Keratinocyte (primary cell): Measurements from ENCODE around the gene ZNF236.

Source experiments
- EZH2 ChIP-seq: IDR thresholded peaks from one replicate; pipeline ENCODE4 v1.6.1; 2012; ENCODE audit warnings: inconsistent platforms, mild to moderate bottlenecking, low read length, moderate library complexity
- TF ChIP-seq, protein P1 (sequence below), 3 experiments: IDR thresholded peaks in 1 of 3; conservative IDR thresholded peaks in 1 of 3; optimal IDR thresholded peaks in 1 of 3; 2 replicates in 2 of 3; 3 replicates in 1 of 3; pipeline versions ENCODE3 to v1.5.1; 2011; ENCODE audit warnings: low read length in 3 of 3, mild to moderate bottlenecking in 3 of 3, moderate library complexity in 2 of 3, control low read depth in 1 of 3, inconsistent platforms in 1 of 3; ENCODE audit not compliant: insufficient read depth in 2 of 3; ENCODE audit errors: extremely low read depth in 1 of 3

DNA sequence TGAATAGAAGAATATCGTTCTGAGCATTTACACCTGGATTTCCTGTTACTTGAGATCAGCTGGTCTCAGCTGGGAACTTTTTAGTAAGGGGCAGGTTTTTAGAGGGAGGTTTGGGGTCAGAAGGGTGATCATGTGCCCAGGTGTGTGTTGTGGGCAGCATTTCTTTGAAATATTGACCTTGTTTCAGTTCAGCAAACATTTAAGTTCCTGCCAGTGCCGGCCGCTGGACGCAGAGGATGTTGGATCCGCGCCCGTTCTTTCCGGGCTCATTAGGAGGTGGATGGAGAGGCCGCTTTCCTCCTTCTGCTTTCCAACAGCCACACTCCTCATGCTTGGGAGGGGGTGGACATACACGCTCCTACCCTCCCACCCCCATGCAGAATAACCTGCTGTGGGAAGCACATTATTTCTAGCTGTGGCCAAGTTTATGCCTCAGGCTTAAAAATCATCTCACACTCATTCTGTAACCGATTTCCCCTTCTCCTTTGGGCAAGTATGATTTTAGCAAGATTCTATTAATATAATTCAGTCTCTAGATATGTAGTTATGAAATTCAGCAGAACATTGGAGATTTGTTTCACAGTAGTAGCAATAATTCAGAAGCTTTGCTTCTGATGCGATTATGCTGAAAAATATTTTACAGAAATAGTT, 131.4 kb downstream of the ZNF236 start:
- TF ChIP-seq, protein P1, sequence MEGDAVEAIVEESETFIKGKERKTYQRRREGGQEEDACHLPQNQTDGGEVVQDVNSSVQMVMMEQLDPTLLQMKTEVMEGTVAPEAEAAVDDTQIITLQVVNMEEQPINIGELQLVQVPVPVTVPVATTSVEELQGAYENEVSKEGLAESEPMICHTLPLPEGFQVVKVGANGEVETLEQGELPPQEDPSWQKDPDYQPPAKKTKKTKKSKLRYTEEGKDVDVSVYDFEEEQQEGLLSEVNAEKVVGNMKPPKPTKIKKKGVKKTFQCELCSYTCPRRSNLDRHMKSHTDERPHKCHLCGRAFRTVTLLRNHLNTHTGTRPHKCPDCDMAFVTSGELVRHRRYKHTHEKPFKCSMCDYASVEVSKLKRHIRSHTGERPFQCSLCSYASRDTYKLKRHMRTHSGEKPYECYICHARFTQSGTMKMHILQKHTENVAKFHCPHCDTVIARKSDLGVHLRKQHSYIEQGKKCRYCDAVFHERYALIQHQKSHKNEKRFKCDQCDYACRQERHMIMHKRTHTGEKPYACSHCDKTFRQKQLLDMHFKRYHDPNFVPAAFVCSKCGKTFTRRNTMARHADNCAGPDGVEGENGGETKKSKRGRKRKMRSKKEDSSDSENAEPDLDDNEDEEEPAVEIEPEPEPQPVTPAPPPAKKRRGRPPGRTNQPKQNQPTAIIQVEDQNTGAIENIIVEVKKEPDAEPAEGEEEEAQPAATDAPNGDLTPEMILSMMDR (optimal IDR thresholded peaks at IDR 0.05 in 1 of 3, IDR thresholded peaks at IDR 0.05 in 1 of 3, conservative IDR thresholded peaks at IDR 0.05 in 1 of 3; ENCODE audit: extremely low read depth in 1 of 3, insufficient read depth in 2 of 3, low read length in 3 of 3) = no peak
- no peak for TF ChIP-seq EZH2
